Raji (cell line): Measurements from ENCODE around the gene ARFGAP2.
A peak's percentile ranks its signal among the peaks of the same experiment; 100 is the strongest.

ENCODE experiments used
- POLR2A ChIP-seq: IDR thresholded peaks from 2 replicates; pipeline ENCODE4 v1.6.1; 2011; ENCODE audit warnings: low read depth, low read length, control low read depth; ENCODE audit not compliant: insufficient read depth

Gene ARFGAP2

GRCh38 chr11:47178737-47179654, 2.3 kb upstream of the ARFGAP2 start:
- no peak for TF ChIP-seq POLR2A

GRCh38 chr11:47178316-47178715, 1.6 kb upstream of the ARFGAP2 start:
- no peak for TF ChIP-seq POLR2A

- TF ChIP-seq POLR2A = no peak
These were observed 1.2 kb upstream of the ARFGAP2 start for GRCh38 chr11:47177846-47178245.

- peak; percentile 51 for TF ChIP-seq POLR2A
These were observed 658 bp upstream of the ARFGAP2 start for GRCh38 chr11:47177229-47177845.

- TF ChIP-seq POLR2A = no peak
These were observed 842 bp downstream of the ARFGAP2 start for GRCh38 chr11:47175746-47176327.

- TF ChIP-seq POLR2A = no peak
These were observed 3.8 kb downstream of the ARFGAP2 start for GRCh38 chr11:47172740-47173336.

- TF ChIP-seq POLR2A = no peak
These were observed 4.8 kb downstream of the ARFGAP2 start for GRCh38 chr11:47171856-47172255.

- no peak for TF ChIP-seq POLR2A
These were observed 5.4 kb downstream of the ARFGAP2 start for GRCh38 chr11:47171061-47171838.

GRCh38 chr11:47166368-47166767, 10.3 kb downstream of the ARFGAP2 start:
- TF ChIP-seq POLR2A = no peak

GRCh38 chr11:47165253-47165840, 11.3 kb downstream of the ARFGAP2 start:
- no peak for TF ChIP-seq POLR2A

GRCh38 chr11:47164321-47164720, 12.4 kb downstream of the ARFGAP2 start:
- TF ChIP-seq POLR2A = no peak

- no peak for TF ChIP-seq POLR2A
These were observed 12.8 kb downstream of the ARFGAP2 start for GRCh38 chr11:47163898-47164297.

GRCh38 chr11:47163193-47163592, 13.5 kb downstream of the ARFGAP2 start:
- TF ChIP-seq POLR2A = no peak

- TF ChIP-seq POLR2A = no peak
These were observed 14.3 kb downstream of the ARFGAP2 start for GRCh38 chr11:47162426-47162825.
